ENCODE results near the gene DHX32.

GRCh38 chr10:125844751-125845221 lies 36.3 kb downstream of the DHX32 start:
- TF ChIP-seq CTCF (IDR thresholded peaks at IDR 0.05; ENCODE audit: insufficient read depth, low read length, poor library complexity, severe bottlenecking) (no peak), EZH2phosphoT487 (conservative IDR thresholded peaks at IDR 0.05; ENCODE audit: low read length) (no peak)
